Esophagus muscularis mucosa (tissue), 4 donors: Measurements from ENCODE around the gene PPP4R4. TPM values are rescaled to one million over a fixed set of nuclear protein-coding genes. Genes with fewer than 3 reads are reported as not detected.

Experiments
- DNase-seq: peaks from one replicate; pipeline ENCODE4 v3.0.0-alpha.2; 2017; ENCODE audit errors: extremely low spot score
- H3K27ac ChIP-seq, 4 donors: fragments of 200-600 bp; sonication (generic); replicated peaks in 1 of 4; 1 replicate in 3 of 4; 2 replicates in 1 of 4; pipeline ENCODE4 v1.5.1; 2016 to 2019; ENCODE audit warnings: mild to moderate bottlenecking in 1 of 4
- H3K27me3 ChIP-seq, 4 donors: fragments of 200-600 bp; sonication (generic); one replicate each; pipeline versions ENCODE4 v1.5.1 to v1.6.0; 2016 to 2019
- H3K36me3 ChIP-seq, 4 donors: fragments of 200-600 bp; sonication (generic); one replicate each; pipeline ENCODE4 v1.5.1; 2016 to 2019
- H3K4me1 ChIP-seq, 4 donors: fragments of 200-600 bp; sonication (generic); one replicate each; pipeline ENCODE4 v1.5.1; 2016 to 2019
- H3K4me3 ChIP-seq, 4 donors: fragments of 200-600 bp; sonication (generic); 1 replicate in 2 of 4; 2 replicates in 2 of 4; pipeline ENCODE4 v1.5.1; 2016 to 2019; ENCODE audit warnings: mild to moderate bottlenecking in 4 of 4, moderate library complexity in 1 of 4
- H3K9me3 ChIP-seq, 4 donors: fragments of 200-600 bp; sonication (generic); 1 replicate in 3 of 4; 2 replicates in 1 of 4; pipeline ENCODE4 v1.5.1; 2016 to 2019
- CTCF ChIP-seq, 3 experiments: fragments of 200-600 bp in 2 of 3; fragments of 450-650 bp in 1 of 3; sonication (generic) in 2 of 3; IDR thresholded peaks; one replicate each; pipeline ENCODE4 v1.5.1; 2017 to 2019; ENCODE audit warnings: antibody characterized with exemption in 3 of 3, mild to moderate bottlenecking in 2 of 3, moderate library complexity in 1 of 3
- EP300 ChIP-seq: sonication (generic); formaldehyde crosslinking; IDR thresholded peaks from one replicate; pipeline ENCODE4 v1.6.1; 2017; ENCODE audit warnings: antibody characterized with exemption
- POLR2A ChIP-seq: fragments of 450-650 bp; IDR thresholded peaks from one replicate; pipeline ENCODE4 v1.6.1; 2017; ENCODE audit warnings: antibody characterized with exemption, moderate library complexity, mild to moderate bottlenecking, low read depth
- POLR2AphosphoS5 ChIP-seq, 2 donors: sonication (generic); formaldehyde crosslinking; IDR thresholded peaks; one replicate each; pipeline ENCODE4 v1.6.1; 2017; ENCODE audit warnings: antibody characterized with exemption in 2 of 2
- WGBS: methylation state at CpG from one replicate; pipeline ENCODE4 v1.1.5; 2018; 5-methylcytosine and 5-hydroxymethylcytosine counted together
- intact Hi-C: fragments of 100-400 bp; cut with DNase I; formaldehyde crosslinking; loops from one replicate; pipeline ENCODE4 v1.15.1; 2023
- total RNA-seq, 4 donors: library from RNA; depleted of rRNA; stranded (reverse); fragments of >200 nt; gene quantifications; one replicate each; pipeline versions ENCODE4 v1.1.0 to v1.2.1, GENCODE V29; 2016

PPP4R4 gene
- total RNA-seq, 4 donors from 2014 or later, result 0.19 to 0.83 (median 0.34) TPM; not detected in 1

GRCh38 chr14:94171208-94171607, 2.9 kb upstream of the PPP4R4 start:
- H3K4me1 ChIP-seq, result peaks cover 11 to 25% (median 24%) of the 10 kb centered on the region in 4 donors
- 45% methylated on average over 3 of the region's 3 CpGs for WGBS
- DNase-seq, result no peak
- H3K9me3 ChIP-seq, result no peaks in the 10 kb centered on the region
- H3K36me3 ChIP-seq, result no peaks in the 10 kb centered on the region
- intact Hi-C loops, result no loop called here
- H3K4me3 ChIP-seq, result no peak overlapping the region
- TF ChIP-seq POLR2A, result no peak
- TF ChIP-seq CTCF (IDR thresholded peaks at IDR 0.05), result no peak
- TF ChIP-seq EP300, result no peak
- no peak for TF ChIP-seq POLR2AphosphoS5 (IDR thresholded peaks at IDR 0.05)
- peaks cover 2 to 62% (median 15%) of the 10 kb centered on the region in 4 donors for H3K27me3 ChIP-seq
- H3K27ac ChIP-seq, result no peak overlapping the region

- no peaks in the 10 kb centered on the region for H3K36me3 ChIP-seq
Measured at GRCh38 chr14:94172545-94172944, 1.6 kb upstream of the PPP4R4 start.

GRCh38 chr14:94173471-94173884, 644 bp upstream of the PPP4R4 start:
- Histone ChIP-seq H3K27ac (peak overlapping the region in 3 of 4 donors; percentile 46), H3K4me1 (peaks cover 11 to 25% (median 24%) of the 10 kb centered on the region in 4 donors), H3K9me3 (no peaks in the 10 kb centered on the region), H3K27me3 (peaks cover 2 to 77% (median 20%) of the 10 kb centered on the region in 4 donors), H3K4me3 (peak overlapping the region; percentile 65 to 79 (median 68)), H3K36me3 (no peaks in the 10 kb centered on the region)
- intact Hi-C loops, result no loop called here
- TF ChIP-seq POLR2A, result no peak
- no peak for TF ChIP-seq CTCF (IDR thresholded peaks at IDR 0.05)
- no peak for TF ChIP-seq EP300
- TF ChIP-seq POLR2AphosphoS5 (IDR thresholded peaks at IDR 0.05), result no peak
- WGBS, result 3% methylated on average over 9 of the region's 20 CpGs
- no peak for DNase-seq

More at GRCh38 chr14:94172545-94172944, 1.6 kb upstream of the PPP4R4 start:
- Histone ChIP-seq H3K27me3 (peaks cover 2 to 68% (median 17%) of the 10 kb centered on the region in 4 donors), H3K4me1 (peaks cover 11 to 25% (median 24%) of the 10 kb centered on the region in 4 donors), H3K27ac (no peak overlapping the region), H3K9me3 (no peaks in the 10 kb centered on the region), H3K4me3 (no peak overlapping the region)
- DNase-seq, result no peak
- TF ChIP-seq POLR2A, result no peak
- TF ChIP-seq CTCF (IDR thresholded peaks at IDR 0.05), result no peak
- no peak for TF ChIP-seq POLR2AphosphoS5 (IDR thresholded peaks at IDR 0.05)
- TF ChIP-seq EP300, result no peak
- intact Hi-C loops, result no loop called here
- WGBS, result 85% methylated on average over 5 of the region's 5 CpGs

- Histone ChIP-seq H3K4me1 (peaks cover 11 to 25% (median 24%) of the 10 kb centered on the region in 4 donors), H3K27me3 (peaks cover 2 to 89% (median 24%) of the 10 kb centered on the region in 4 donors), H3K27ac (no peak overlapping the region), H3K36me3 (no peaks in the 10 kb centered on the region), H3K9me3 (no peaks in the 10 kb centered on the region), H3K4me3 (peak overlapping the region; percentile 65 to 79 (median 68))
- 3% methylated on average over 6 of the region's 39 CpGs for WGBS
- intact Hi-C loops, result loop anchor here (2.0 to 5.0 kb wide), 2 partner anchors 40 to 137 kb away; no protein-coding TSS in a partner anchor
- TF ChIP-seq EP300 (no peak), POLR2AphosphoS5 (IDR thresholded peaks at IDR 0.05) (no peak), CTCF (IDR thresholded peaks at IDR 0.05) (no peak), POLR2A (no peak)
- no peak for DNase-seq
Measured at GRCh38 chr14:94174604-94175010, 485 bp downstream of the PPP4R4 start.
